ENCODE results near the gene PCBP1.

DNA sequence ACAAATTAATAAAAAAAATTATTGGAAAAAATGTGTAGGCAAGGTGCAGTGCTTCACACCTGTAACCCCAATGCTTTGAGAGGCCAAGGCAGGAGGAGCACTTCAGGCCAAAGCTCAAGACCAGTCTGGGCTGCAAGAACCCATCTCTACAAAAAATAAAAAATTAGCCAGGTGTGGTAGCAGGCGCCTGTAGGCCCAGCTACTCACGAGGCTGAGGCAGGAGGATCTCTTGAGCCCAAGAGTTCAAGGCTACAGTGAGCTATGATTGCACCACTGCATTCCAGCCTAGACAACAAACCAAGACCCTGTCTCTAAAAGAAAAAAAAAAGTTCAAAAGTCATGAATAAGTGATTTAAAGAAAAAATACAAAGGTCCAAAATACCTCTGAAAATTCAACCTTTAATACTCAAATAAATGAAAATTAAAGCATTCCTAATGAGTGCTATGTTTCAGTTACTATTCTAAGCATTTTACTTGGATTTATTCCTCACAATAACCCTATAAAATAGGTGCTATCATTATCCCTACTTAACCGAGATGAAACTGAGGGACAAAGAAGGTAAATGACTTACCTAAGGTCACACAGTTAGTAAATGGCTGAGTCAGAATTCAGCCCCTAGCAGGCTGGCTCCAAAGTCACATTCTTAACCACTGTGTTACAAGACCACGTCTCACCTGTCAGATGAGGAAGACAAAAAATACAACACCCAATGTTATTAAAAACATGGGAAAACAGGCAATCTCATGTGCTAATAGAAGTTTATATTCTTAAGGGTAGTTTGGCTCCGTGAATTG, 36.4 kb upstream of the PCBP1 start:
- TF ChIP-seq, protein P1, sequence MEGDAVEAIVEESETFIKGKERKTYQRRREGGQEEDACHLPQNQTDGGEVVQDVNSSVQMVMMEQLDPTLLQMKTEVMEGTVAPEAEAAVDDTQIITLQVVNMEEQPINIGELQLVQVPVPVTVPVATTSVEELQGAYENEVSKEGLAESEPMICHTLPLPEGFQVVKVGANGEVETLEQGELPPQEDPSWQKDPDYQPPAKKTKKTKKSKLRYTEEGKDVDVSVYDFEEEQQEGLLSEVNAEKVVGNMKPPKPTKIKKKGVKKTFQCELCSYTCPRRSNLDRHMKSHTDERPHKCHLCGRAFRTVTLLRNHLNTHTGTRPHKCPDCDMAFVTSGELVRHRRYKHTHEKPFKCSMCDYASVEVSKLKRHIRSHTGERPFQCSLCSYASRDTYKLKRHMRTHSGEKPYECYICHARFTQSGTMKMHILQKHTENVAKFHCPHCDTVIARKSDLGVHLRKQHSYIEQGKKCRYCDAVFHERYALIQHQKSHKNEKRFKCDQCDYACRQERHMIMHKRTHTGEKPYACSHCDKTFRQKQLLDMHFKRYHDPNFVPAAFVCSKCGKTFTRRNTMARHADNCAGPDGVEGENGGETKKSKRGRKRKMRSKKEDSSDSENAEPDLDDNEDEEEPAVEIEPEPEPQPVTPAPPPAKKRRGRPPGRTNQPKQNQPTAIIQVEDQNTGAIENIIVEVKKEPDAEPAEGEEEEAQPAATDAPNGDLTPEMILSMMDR (IDR thresholded peaks at IDR 0.05; ENCODE audit: low read depth, low read length): no peak
- TF ChIP-seq POLR2A (IDR thresholded peaks at IDR 0.05; ENCODE audit: extremely low read depth, insufficient read length): no peak

Data from NB4 (cell line).